Ishikawa (cell line): ENCODE measurements around the gene HSD11B1.
A peak's percentile ranks its signal among the peaks of the same experiment; 100 is the strongest.

Experiments
- CEBPB ChIP-seq: IDR thresholded peaks from 2 replicates; pipeline ENCODE4 v1.6.1; 2012
- CREB1 ChIP-seq: IDR thresholded peaks from 2 replicates; pipeline ENCODE4 v1.6.1; 2012; ENCODE audit warnings: low read depth
- EGR1 ChIP-seq: IDR thresholded peaks from 2 replicates; pipeline ENCODE4 v1.6.1; 2012
- EP300 ChIP-seq: IDR thresholded peaks from 2 replicates; pipeline ENCODE4 v1.6.1; 2012; ENCODE audit warnings: borderline replicate concordance
- FOXM1 ChIP-seq: IDR thresholded peaks from 2 replicates; pipeline ENCODE4 v1.6.1; 2012; ENCODE audit warnings: low read depth, borderline replicate concordance
- MAX ChIP-seq: IDR thresholded peaks from 2 replicates; pipeline ENCODE4 v1.6.1; 2012
- NFIC ChIP-seq: IDR thresholded peaks from 2 replicates; pipeline ENCODE4 v1.6.1; 2012
- RAD21 ChIP-seq: IDR thresholded peaks from 2 replicates; pipeline ENCODE4 v1.6.1; 2012; ENCODE audit warnings: low read depth
- REST ChIP-seq: IDR thresholded peaks from 2 replicates; pipeline ENCODE4 v1.6.1; 2012; ENCODE audit warnings: low read depth, mild to moderate bottlenecking
- TAF1 ChIP-seq: IDR thresholded peaks from 2 replicates; pipeline ENCODE4 v1.6.1; 2012; ENCODE audit warnings: low read depth, mild to moderate bottlenecking
- TCF12 ChIP-seq: IDR thresholded peaks from 2 replicates; pipeline ENCODE4 v1.6.1; 2012; ENCODE audit warnings: low read depth
- TEAD4 ChIP-seq: IDR thresholded peaks from 2 replicates; pipeline ENCODE4 v1.6.1; 2012
- USF1 ChIP-seq: IDR thresholded peaks from 2 replicates; pipeline ENCODE4 v1.6.1; 2012
- YY1 ChIP-seq: IDR thresholded peaks from 2 replicates; pipeline ENCODE4 v1.6.1; 2012; ENCODE audit warnings: low read depth
- ZBTB7A ChIP-seq: IDR thresholded peaks from 2 replicates; pipeline ENCODE4 v1.6.1; 2012; ENCODE audit warnings: low read depth

HSD11B1 gene

GRCh38 chr1:209747580-209748262, 43.1 kb downstream of the HSD11B1 start:
- no peak for TF ChIP-seq EGR1
- TF ChIP-seq CREB1: no peak
- TF ChIP-seq NFIC: peak; percentile 81
- TF ChIP-seq REST: no peak
- peak; percentile 26; the same call in 1 of the 2 replicates for TF ChIP-seq EP300
- no peak for TF ChIP-seq YY1
- no peak for TF ChIP-seq TAF1
- no peak for TF ChIP-seq CEBPB
- TF ChIP-seq USF1: peak; percentile 47; the same call in 1 of the 2 replicates
- peak; percentile 57 for TF ChIP-seq RAD21
- peak; percentile 83 for TF ChIP-seq MAX
- peak; percentile 44; the same call in 1 of the 2 replicates for TF ChIP-seq TEAD4
- no peak for TF ChIP-seq FOXM1
- TF ChIP-seq TCF12: peak; percentile 75
- TF ChIP-seq ZBTB7A: no peak

GRCh38 chr1:209748620-209749019, 44.0 kb downstream of the HSD11B1 start:
- TF ChIP-seq TEAD4 (no peak), ZBTB7A (no peak), MAX (no peak)

GRCh38 chr1:209749205-209749604, 44.6 kb downstream of the HSD11B1 start:
- TF ChIP-seq CREB1: no peak

GRCh38 chr1:209749670-209750323, 45.2 kb downstream of the HSD11B1 start:
- TF ChIP-seq FOXM1: no peak
- TF ChIP-seq ZBTB7A: no peak
- TF ChIP-seq CREB1: no peak
- TF ChIP-seq TEAD4: no peak
- no peak for TF ChIP-seq REST
- no peak for TF ChIP-seq NFIC
- TF ChIP-seq RAD21: no peak
- no peak for TF ChIP-seq EGR1
- TF ChIP-seq CEBPB: no peak
- TF ChIP-seq EP300: no peak
- no peak for TF ChIP-seq YY1
- no peak for TF ChIP-seq TAF1
- no peak for TF ChIP-seq MAX
- TF ChIP-seq USF1: no peak

- no peak for TF ChIP-seq EP300
- TF ChIP-seq CEBPB: no peak
- no peak for TF ChIP-seq EGR1
- TF ChIP-seq RAD21: no peak
- TF ChIP-seq CREB1: no peak
- TF ChIP-seq NFIC: no peak
- TF ChIP-seq TAF1: no peak
- TF ChIP-seq USF1: no peak
- no peak for TF ChIP-seq TEAD4
- no peak for TF ChIP-seq FOXM1
Measured at GRCh38 chr1:209751627-209752231, 47.1 kb downstream of the HSD11B1 start.
